GM06990 (cell line): ENCODE results near the gene CCR7.

Experiments used
- DNase-seq: peaks from one replicate; pipeline ENCODE4 v3.0.0-alpha.2; 2011; ENCODE audit not compliant: insufficient read length; ENCODE audit errors: extremely low read depth
- H3K27me3 ChIP-seq: replicated peaks from 2 replicates; pipeline ENCODE4 v1.6.0; 2011; ENCODE audit warnings: low read length; ENCODE audit not compliant: control insufficient read depth, insufficient read depth
- H3K36me3 ChIP-seq: 2 replicates; pipeline ENCODE4 v1.5.1; 2011; ENCODE audit warnings: low read length; ENCODE audit not compliant: control insufficient read depth, insufficient read depth
- H3K4me3 ChIP-seq: replicated peaks from 2 replicates; pipeline ENCODE4 v1.5.1; 2011; ENCODE audit warnings: low read depth, mild to moderate bottlenecking, control low read depth, low read length
- TF ChIP-seq, protein P1 (sequence below): IDR thresholded peaks from 2 replicates; pipeline ENCODE4 v1.5.1; 2011; ENCODE audit warnings: low read length, control low read depth, mild to moderate bottlenecking, inconsistent platforms; ENCODE audit not compliant: insufficient read depth, poor library complexity, severe bottlenecking

The CCR7 gene

DNA sequence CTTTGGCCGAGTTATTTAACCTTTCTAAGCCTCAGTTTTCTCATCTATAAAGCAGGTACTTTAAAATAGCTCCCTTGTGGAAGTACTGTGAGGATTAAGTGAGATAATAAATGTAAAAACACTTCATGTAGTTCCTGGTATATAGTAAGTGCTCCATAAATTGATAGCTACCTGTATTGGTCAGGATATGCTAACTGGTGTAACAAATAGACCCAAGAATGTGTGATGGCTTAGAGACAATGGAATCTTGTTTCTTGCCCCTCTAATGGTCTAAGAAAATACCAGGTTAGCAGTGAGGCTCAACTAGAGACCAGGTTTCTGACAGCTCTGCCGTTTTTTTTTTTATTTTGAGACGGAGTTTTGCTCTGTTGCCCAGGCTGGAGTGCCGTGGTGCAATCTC is 29.8 kb downstream of the CCR7 start:
- no peak for DNase-seq
- H3K4me3 ChIP-seq: no peak overlapping the region
- no peaks in the 10 kb centered on the region for H3K36me3 ChIP-seq
- TF ChIP-seq, protein P1, sequence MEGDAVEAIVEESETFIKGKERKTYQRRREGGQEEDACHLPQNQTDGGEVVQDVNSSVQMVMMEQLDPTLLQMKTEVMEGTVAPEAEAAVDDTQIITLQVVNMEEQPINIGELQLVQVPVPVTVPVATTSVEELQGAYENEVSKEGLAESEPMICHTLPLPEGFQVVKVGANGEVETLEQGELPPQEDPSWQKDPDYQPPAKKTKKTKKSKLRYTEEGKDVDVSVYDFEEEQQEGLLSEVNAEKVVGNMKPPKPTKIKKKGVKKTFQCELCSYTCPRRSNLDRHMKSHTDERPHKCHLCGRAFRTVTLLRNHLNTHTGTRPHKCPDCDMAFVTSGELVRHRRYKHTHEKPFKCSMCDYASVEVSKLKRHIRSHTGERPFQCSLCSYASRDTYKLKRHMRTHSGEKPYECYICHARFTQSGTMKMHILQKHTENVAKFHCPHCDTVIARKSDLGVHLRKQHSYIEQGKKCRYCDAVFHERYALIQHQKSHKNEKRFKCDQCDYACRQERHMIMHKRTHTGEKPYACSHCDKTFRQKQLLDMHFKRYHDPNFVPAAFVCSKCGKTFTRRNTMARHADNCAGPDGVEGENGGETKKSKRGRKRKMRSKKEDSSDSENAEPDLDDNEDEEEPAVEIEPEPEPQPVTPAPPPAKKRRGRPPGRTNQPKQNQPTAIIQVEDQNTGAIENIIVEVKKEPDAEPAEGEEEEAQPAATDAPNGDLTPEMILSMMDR: no peak
- H3K27me3 ChIP-seq: no peaks in the 10 kb centered on the region

DNA sequence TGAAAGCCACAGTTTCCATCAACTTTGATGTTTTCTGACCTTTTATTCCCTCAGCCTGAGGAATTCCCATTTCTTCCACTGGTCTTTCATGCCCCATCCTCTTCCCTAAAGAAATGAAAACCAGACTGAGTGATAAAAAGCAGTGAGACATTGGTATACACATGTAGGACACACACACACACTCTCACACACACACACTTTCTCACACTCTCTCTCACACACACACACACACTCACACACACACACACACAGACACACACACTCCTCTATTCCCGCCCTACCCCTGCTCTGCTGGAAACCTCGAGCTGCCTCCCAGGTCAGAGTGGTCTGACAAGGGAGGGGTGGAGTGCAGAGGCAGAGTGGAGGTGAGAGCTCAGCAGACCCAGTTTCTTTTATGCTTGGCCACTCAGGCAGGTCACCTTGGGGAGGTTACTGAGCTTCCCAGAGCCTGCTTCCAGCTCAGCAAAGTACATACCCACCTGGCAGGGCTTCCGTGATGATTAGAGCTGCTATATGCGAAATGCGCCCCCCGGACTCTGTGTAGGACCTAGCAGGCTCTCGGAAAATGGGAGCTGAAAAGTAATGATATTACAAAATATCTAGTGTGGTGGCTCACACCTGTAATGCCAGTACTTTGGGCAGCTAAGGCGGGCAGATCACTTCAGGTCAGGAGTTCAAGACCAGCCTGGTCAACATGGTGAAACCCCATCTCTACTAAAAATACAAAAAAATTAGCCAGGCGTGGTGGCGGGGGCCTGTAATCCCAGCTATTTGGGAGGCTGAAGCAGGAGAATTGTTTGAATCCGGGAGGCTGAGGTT is 30.7 kb downstream of the CCR7 start:
- no peak overlapping the region for H3K4me3 ChIP-seq
- TF ChIP-seq, protein P1: no peak
- no peaks in the 10 kb centered on the region for H3K36me3 ChIP-seq
- no peaks in the 10 kb centered on the region for H3K27me3 ChIP-seq
- no peak for DNase-seq

DNA sequence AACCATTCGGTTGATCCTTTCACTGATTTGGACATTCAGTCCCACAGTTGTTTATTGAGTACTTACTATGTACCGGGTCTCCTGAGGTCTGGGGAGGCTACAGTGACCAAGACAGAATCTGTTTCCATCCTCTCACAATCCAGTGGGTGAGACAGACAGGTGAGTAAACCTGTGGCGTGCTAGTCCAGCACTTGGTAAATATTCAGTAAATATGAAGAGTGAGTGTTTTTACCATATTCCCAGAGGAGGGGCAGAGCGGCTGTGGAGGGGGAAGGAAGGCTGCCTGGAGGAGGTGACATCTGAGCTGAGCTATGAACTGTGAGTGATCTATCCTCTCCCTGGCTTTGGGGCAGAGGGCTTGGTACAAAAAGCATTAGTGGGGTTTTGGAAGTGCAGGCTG is 31.4 kb downstream of the CCR7 start:
- DNase-seq: no peak
- TF ChIP-seq, protein P1: no peak
- H3K4me3 ChIP-seq: no peak overlapping the region
- H3K36me3 ChIP-seq: no peaks in the 10 kb centered on the region
- H3K27me3 ChIP-seq: no peaks in the 10 kb centered on the region

DNA sequence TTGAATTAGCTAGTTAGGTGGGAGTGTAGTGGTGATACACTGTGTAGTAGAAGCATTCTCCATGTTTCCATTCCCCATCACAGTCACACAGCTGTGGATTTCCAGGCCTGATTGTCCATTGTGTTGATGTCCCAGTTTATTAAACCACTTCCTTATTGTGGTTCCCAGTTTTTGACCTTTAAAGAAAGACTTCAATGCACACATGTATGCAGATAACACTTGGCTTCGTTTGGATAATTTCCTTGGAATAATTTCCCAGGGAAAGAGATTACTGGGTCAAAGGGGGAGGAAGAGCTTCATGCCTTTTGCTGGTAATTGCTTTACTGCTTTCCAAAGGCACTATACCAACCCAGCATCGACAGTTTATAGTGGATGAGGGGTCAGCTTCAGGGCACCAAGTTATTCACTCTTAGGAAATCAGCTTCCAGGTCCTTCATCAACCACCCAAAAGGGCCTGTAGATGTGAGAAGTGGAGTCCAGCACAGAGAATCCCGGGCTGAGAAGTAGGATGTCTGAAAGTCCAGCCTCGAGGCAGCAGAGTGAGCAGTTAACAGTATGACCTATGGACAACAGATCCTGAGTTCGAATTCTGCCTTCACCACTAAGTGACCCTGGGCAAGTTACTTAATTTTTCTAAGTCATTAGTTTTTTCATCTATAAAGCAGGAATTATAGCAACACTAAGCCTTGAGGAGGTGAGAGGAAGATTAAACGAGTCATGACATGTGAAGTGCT is 32.6 kb downstream of the CCR7 start:
- Histone ChIP-seq H3K27me3 (no peaks in the 10 kb centered on the region), H3K4me3 (peak overlapping the region; percentile 41), H3K36me3 (no peaks in the 10 kb centered on the region)
- no peak for DNase-seq
- TF ChIP-seq, protein P1: no peak

DNA sequence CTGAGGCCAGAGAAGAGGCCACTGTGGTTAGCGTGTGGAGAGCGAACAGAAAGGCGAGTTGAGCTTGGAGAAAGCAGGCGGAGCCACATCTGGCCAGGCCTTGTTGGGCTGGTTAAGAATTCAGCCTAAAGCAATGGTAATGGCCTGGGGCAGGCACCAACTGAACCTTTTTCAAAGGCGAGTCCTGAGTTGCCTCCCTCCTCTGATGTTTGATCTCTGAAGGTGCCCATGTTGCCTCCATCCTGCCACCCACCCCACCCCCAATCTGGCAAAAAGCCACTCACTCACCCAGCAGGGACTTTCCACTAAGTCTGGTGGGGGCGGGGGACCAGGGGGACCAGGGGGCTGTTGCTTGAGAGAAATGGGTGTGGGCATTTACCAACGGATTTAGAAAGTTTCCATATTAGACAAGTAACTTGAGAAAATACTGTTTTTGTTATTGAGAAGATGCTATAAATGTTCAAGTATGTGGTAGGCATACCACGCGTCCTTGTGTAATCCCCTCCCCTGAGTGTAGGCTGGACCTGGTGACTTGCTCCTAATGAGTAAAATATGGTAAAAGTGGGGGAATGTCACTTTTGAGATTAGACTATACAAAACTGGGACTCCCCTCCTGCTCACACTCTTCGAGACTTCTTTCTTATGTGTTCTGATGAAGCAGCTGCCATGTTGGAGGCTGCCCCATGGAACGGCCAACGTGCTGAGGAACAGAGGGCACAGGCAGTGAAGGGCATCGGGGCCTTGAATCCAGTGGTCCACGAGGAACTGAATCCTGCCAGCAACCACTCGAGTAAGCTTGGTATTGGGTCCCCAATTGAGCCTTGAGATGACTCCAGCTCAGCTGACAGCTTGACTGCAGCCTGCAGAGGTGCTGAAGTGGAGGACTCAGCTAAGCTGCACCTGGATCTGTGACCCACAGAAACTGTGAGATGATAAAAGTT is 34.0 kb downstream of the CCR7 start:
- TF ChIP-seq, protein P1: no peak
- peak overlapping the region; percentile 41 for H3K4me3 ChIP-seq
- peak; percentile 68 for DNase-seq
- no peaks in the 10 kb centered on the region for H3K27me3 ChIP-seq
- H3K36me3 ChIP-seq: no peaks in the 10 kb centered on the region
